Breast epithelium (tissue), 4 donors: ENCODE data around the gene SLC35E4. TPM values are rescaled to one million over a fixed set of nuclear protein-coding genes. Genes with fewer than 3 reads are reported as not detected.

Experiments used
- DNase-seq, 2 donors: peaks; one replicate each; pipeline ENCODE4 v3.0.0-alpha.2; 2019; ENCODE audit warnings: low spot score in 2 of 2
- H3K27ac ChIP-seq, 2 donors: fragments of 200-600 bp; sonication (generic) in 1 of 2; one replicate each; pipeline ENCODE4 v1.5.1; 2016 to 2019; ENCODE audit warnings: mild to moderate bottlenecking in 1 of 2
- H3K27me3 ChIP-seq, 2 donors: fragments of 200-600 bp; sonication (generic) in 1 of 2; one replicate each; pipeline versions ENCODE4 v1.5.1 to v1.6.0; 2017 to 2019; ENCODE audit warnings: control low read depth in 1 of 2, mild to moderate bottlenecking in 1 of 2
- H3K36me3 ChIP-seq: fragments of 200-600 bp; one replicate; pipeline ENCODE4 v1.5.1; 2019
- H3K4me1 ChIP-seq, 2 donors: fragments of 200-600 bp; sonication (generic); one replicate each; pipeline ENCODE4 v1.5.1; 2016 to 2019; ENCODE audit warnings: control low read depth in 1 of 2
- H3K4me3 ChIP-seq, 3 donors: fragments of 200-600 bp; sonication (generic); 1 replicate in 2 of 3; 2 replicates in 1 of 3; pipeline ENCODE4 v1.5.1; 2016 to 2019; ENCODE audit warnings: mild to moderate bottlenecking in 3 of 3, moderate library complexity in 2 of 3
- H3K9me3 ChIP-seq, 2 donors: fragments of 200-600 bp; sonication (generic) in 1 of 2; one replicate each; pipeline ENCODE4 v1.5.1; 2016 to 2019; ENCODE audit warnings: control low read depth in 1 of 2
- CTCF ChIP-seq, 3 donors: fragments of 450-650 bp; IDR thresholded peaks; one replicate each; pipeline ENCODE4 v1.5.1; 2016 to 2017; ENCODE audit warnings: antibody characterized with exemption in 3 of 3, mild to moderate bottlenecking in 3 of 3, moderate library complexity in 3 of 3
- POLR2A ChIP-seq: fragments of 450-650 bp; IDR thresholded peaks from one replicate; pipeline ENCODE4 v1.6.1; 2016; ENCODE audit warnings: antibody characterized with exemption, mild to moderate bottlenecking, moderate library complexity
- POLR2AphosphoS5 ChIP-seq, 3 donors: sonication (generic); formaldehyde crosslinking; IDR thresholded peaks; one replicate each; pipeline ENCODE4 v1.6.1; 2017; ENCODE audit warnings: antibody characterized with exemption in 3 of 3
- intact Hi-C: fragments of 100-400 bp; cut with DNase I; formaldehyde crosslinking; loops from one replicate; pipeline ENCODE4 v1.15.1; 2023; ENCODE audit warnings: low total_unique reads
- total RNA-seq, 3 donors: library from RNA; depleted of rRNA; stranded (reverse); fragments of >200 nt; gene quantifications; one replicate each; pipeline ENCODE4 v1.1.0, GENCODE V29; 2016

SLC35E4 gene
- total RNA-seq, 3 donors from 2014 or later: 3.4 to 8.5 (median 4.8) TPM

GRCh38 chr22:30665786-30666185 is 30.2 kb downstream of the SLC35E4 start:
- H3K4me3 ChIP-seq: no peak overlapping the region

GRCh38 chr22:30667107-30667493 is 31.5 kb downstream of the SLC35E4 start:
- no peaks in the 10 kb centered on the region for H3K9me3 ChIP-seq
- peak overlapping the region in 1 of 2 donors; percentile 79 for H3K27ac ChIP-seq
- intact Hi-C loops: no loop called here
- peak overlapping the region; percentile 78 to 95 (median 84) for H3K4me3 ChIP-seq
- H3K4me1 ChIP-seq: no peaks in the 10 kb centered on the region
- no peaks in the 10 kb centered on the region for H3K27me3 ChIP-seq
- no peak for TF ChIP-seq CTCF (IDR thresholded peaks at IDR 0.05)
- TF ChIP-seq POLR2AphosphoS5 (IDR thresholded peaks at IDR 0.05): no peak
- no peak for TF ChIP-seq POLR2A
- no peak for DNase-seq
- H3K36me3 ChIP-seq: no peaks in the 10 kb centered on the region

More at GRCh38 chr22:30665786-30666185, 30.2 kb downstream of the SLC35E4 start:
- TF ChIP-seq POLR2AphosphoS5 (IDR thresholded peaks at IDR 0.05) (no peak), POLR2A (no peak), CTCF (IDR thresholded peaks at IDR 0.05) (no peak)
- H3K9me3 ChIP-seq: no peaks in the 10 kb centered on the region
- no peak overlapping the region for H3K27ac ChIP-seq
- DNase-seq: no peak
- no peaks in the 10 kb centered on the region for H3K27me3 ChIP-seq
- H3K4me1 ChIP-seq: no peaks in the 10 kb centered on the region
- no peaks in the 10 kb centered on the region for H3K36me3 ChIP-seq
- intact Hi-C loops: no loop called here

GRCh38 chr22:30667494-30668385 is 32.2 kb downstream of the SLC35E4 start, which contains the start of gene DUSP18:
Gene DUSP18, minus strand, starts transcription at chr22:30667875. Its CDS starts 3,872 bp downstream, at chr22:30664003.
- intact Hi-C loops: no loop called here
- Histone ChIP-seq H3K27me3 (no peaks in the 10 kb centered on the region), H3K27ac (peak within 1 kb of the TSS; percentile 79 to 88), H3K9me3 (no peaks in the 10 kb centered on the region), H3K4me1 (no peaks in the 10 kb centered on the region), H3K36me3 (no peaks in the 10 kb centered on the region), H3K4me3 (peak within 1 kb of the TSS; percentile 78 to 95 (median 84))
- no peak for TF ChIP-seq POLR2A
- peak in 1 of 3 donors; percentile 12 for TF ChIP-seq CTCF (IDR thresholded peaks at IDR 0.05)
- TF ChIP-seq POLR2AphosphoS5 (IDR thresholded peaks at IDR 0.05): peak in 2 of 3 donors; percentile 36 to 67
- peak; percentile 89 to 95 for DNase-seq

GRCh38 chr22:30668386-30668710 is 32.8 kb downstream of the SLC35E4 start:
- Histone ChIP-seq H3K27ac (peak overlapping the region; percentile 79 to 88), H3K4me1 (no peaks in the 10 kb centered on the region), H3K4me3 (peak overlapping the region; percentile 78 to 95 (median 84)), H3K9me3 (no peaks in the 10 kb centered on the region), H3K27me3 (no peaks in the 10 kb centered on the region), H3K36me3 (no peaks in the 10 kb centered on the region)
- TF ChIP-seq POLR2AphosphoS5 (IDR thresholded peaks at IDR 0.05) (no peak), POLR2A (no peak), CTCF (IDR thresholded peaks at IDR 0.05) (no peak)
- intact Hi-C loops: no loop called here
- DNase-seq: no peak

GRCh38 chr22:30671071-30671470 is 35.5 kb downstream of the SLC35E4 start:
- no peaks in the 10 kb centered on the region for H3K27me3 ChIP-seq
- H3K27ac ChIP-seq: no peak overlapping the region
- no peak for DNase-seq
- H3K4me1 ChIP-seq: no peaks in the 10 kb centered on the region
- no peaks in the 10 kb centered on the region for H3K9me3 ChIP-seq
- no peaks in the 10 kb centered on the region for H3K36me3 ChIP-seq
- no peak overlapping the region for H3K4me3 ChIP-seq
- intact Hi-C loops: no loop called here
- TF ChIP-seq CTCF (IDR thresholded peaks at IDR 0.05) (no peak), POLR2A (no peak), POLR2AphosphoS5 (IDR thresholded peaks at IDR 0.05) (no peak)
